Stimulated activated CD8-positive, alpha-beta memory T cell treated with anti-CD3 and anti-CD28 coated beads, Interleukin-4, amount 100 ng/mL, for 1 hour (primary cell): Measurements from ENCODE around the gene INPP5D.
"Not testable (repeated sequence)": the region's sequence is repeated elsewhere in the genome, so short reads cannot be mapped to it uniquely, and the experiment has no call there.

Experiments
- DNase-seq, 2 donors: peaks; one replicate each; pipeline ENCODE4 v3.0.0-alpha.2; 2020; ENCODE audit warnings: low read depth in 2 of 2, low spot score in 1 of 2

The INPP5D gene

DNA sequence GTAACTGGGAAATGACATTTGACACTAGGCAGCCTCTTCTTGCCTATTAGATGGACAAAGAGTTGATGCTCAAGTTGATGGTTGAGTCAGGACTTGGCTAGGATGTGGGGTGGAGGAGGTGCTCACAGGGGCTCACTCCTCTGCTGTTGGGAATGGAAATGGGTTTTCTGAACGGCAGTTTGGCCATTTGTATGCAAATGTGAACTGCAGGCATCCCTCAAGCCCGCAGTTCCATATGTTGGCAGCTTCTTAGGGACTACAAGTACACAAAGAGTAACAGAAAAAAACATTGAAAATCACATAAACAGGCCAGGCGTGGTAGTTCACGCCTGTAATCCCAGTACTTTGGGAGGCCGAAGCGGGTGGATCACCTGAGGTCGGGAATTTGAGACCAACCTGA is 80.8 kb downstream of the INPP5D start:
- no peak for DNase-seq

DNA sequence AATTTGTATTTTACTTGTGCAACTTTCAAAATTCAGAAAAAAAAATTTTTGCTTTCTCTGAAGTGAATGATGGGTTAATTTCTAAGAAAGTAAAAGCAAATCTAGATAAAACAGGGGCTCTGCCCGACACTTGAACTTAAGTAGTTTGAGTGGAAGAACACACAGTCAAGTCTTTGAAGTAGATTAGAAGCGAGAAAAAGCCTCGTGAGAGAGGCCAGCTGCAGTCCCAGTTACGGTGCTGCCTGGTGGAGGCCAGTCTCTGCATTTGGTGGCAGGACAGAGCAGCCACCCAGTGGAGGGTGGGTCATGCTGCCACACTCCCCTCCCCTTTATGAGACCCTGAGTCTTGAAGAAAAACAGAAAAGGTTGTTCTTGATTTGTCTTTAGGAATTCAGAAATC is 81.8 kb downstream of the INPP5D start:
- DNase-seq: no peak

DNA sequence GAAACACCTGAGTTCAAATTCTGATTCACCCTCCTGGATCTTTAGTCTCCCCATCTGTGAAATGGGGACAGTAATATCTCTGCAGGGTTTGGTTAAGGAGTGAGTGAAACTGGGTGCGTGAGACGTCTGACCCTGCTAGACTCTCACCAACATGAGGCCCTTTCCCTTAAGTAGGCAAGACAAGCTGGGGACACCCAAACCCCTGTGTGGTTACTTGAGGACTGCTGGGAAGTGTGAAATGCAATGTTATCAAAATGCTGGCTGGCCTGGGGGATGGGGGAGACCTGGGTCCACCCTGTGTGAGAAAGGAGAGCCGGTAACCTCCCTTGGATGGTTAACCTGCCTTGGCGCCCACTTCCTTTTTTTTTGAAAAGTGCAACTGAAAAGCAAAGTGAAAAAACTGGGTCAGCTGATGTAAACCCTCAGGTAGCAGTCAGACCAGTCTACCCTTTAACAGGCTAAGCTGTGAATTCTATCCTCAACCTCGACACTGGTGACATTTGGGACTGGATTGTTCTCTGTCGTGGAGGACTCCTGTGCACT is 82.3 kb downstream of the INPP5D start:
- no peak for DNase-seq

DNA sequence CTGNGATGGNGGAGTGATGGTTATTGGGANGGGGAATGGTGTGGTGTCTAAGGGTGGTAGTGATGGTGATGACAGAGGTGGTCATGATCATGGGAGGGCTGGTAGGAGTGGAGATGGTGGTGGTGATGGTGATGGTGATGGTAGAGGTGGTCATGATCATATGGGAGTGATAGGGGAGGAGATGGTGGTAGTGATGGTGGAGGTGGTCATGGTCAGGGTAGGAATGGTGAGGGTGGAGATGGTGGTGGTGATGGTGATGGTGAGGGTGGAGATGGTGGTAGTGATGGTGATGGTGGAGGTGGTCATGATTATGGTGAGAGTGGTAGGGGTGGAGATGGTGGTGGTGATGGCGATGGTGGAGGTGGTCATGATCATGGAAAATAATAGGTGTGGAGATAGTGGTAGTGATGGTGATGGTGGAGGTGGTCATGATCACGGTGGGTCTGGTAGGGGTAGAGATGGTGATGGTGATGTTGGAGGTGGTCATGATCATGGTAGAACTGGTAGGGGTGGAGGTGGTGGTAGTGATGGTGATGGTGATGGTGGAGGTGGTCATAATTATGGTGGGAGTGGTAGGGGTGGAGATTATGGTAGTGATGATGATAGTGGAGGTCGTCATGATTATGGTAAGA is 83.7 kb downstream of the INPP5D start:
- no peak for DNase-seq

DNA sequence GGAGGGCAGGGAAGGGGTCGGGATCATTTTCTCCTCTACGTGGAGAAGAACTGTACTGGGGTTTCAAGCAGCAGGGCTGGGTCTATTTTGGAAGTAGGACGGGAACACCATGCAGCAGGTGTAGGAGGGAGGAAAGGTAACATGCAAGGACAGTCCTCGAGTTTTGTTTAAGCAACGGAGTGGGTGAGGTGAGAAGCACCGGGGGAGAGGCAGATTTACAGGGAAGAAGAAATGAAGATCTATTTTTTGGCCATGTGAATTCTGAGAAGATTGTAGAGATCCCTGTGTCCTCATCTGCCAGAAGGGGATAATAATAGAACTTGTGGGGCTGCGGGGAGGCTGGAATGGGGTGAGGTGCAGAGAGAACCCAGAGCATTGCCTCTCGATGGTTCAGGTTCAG is 85.6 kb downstream of the INPP5D start:
- no peak for DNase-seq

DNA sequence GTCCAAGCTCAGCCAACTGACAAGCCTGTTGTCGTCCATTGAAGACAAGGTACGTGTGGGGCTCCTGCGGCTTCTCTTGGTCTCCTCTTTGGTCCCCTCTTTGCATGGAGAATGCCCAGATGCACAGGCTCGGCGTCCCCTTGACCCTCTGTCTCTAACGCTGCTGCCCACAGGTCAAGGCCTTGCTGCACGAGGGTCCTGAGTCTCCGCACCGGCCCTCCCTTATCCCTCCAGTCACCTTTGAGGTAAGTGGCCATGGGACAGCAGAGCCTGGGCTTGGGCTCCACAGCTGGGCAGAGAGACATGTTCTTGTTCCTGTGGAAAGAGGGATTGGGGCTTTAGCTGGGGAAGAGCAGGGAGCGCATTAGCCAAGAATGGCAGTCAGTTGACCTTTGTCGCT is 86.1 kb downstream of the INPP5D start:
- no peak for DNase-seq

DNA sequence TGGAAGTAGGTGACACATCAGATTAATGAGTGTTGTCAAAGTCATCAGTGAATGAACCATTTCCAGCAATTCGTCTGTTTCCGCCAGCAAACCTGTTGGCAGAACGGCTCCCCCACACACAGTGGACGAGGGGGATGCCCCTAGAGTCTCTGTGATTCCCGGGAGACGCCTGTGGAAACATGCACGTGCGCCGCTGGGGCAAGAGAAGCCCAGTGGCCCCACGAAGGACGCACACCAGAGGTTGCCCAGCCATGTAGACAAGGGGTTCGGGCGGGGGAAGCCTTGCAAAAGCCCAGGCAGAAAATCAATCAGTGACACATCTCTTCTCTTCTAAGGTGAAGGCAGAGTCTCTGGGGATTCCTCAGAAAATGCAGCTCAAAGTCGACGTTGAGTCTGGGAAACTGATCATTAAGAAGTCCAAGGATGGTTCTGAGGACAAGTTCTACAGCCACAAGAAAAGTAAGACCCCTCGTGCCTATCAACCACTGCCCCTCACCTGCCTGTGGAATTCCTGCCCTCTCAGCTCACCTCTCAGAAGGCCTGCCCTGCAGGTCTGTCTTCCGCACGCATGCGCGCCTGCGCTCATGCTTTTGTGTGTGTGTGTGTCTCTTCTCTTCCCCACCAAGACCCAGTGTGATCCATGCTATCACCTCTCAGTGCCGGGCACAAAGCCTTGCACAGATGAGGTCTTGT is 87.1 kb downstream of the INPP5D start:
- DNase-seq: no peak

DNA sequence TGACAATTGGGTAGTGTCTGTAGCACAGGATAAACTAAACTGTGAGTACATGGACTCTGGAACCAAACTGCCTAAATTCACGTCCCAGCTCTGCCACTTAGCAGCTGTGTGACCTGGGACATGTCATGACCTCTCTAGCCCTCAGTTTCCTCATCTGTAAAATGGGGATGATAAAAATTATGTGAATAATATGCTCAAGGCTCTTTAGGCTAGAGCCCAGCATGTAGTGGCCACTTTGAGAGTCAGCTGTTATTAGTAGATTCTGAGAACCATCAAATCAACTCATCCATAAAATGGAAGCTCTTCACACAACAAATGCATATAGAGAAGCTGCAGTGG is 87.7 kb downstream of the INPP5D start:
- DNase-seq: no peak

DNA sequence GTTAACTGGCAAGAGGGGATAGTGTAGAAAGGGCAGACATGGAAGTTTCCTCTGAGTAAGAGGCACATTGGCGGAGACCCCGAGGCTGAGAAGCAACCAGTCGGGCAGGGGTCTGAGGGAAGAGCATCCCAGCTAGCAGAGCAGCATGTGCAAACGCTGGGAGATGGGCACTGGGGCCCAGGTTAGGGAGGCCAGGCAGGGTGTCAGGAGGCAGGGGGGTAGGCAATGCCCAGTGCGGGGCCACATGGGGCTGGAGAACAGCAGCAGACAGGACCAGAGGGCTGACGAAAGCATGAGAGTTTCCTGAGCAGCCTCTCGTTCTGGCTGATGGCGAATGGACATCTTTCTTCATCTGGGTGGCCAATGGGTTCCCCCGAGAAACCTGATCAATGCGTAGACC is 88.2 kb downstream of the INPP5D start:
- no peak for DNase-seq

DNA sequence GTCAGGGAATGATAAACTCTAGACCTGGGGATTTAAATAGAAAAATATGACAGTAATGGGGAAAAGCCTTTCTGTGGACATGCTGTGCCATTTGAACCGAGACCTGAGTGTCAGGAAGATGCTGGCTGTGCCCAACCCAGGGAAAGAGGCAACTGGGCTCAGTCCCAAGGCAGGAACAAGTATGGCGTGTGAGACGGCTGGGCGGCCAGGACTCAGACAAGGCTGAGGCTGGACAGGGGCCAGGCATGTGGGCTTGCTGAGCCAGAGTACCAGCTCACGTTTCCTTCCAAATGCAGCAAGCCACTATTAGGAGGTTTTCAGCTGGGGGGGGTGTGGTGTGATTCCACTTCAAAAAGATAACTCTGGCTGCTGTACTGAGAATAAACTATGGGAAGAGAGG is 92.4 kb downstream of the INPP5D start:
- no peak for DNase-seq

DNA sequence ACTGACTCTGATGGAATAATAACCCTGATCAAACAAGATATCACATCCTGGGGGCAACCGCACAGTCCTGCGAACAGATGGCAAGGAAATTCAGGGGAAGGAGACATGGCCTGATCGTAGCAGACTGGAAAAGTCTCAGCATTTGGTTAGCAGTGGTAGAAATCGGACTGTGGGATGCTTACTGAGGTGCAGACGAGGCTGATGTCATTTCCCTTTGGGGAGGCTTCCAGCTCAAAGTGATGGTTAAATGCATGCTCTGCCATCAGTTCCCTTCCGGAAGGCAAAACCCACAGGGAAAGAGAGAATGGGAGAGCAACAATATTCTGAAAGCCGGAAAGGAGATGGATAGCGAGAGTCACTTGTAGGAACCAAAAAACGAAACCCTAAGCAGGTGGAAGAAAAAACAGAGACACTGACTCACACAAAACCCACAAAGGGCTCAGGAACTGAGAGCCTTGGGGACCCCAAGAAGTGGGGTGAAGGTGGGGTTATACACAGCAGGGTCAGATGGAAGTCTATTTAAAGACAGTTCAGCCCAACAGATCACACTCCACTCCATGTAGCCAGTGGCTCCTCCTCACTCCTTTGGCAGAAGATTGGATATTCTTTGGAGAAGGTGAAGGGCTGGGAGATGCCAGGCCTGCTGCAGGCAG is 93.1 kb downstream of the INPP5D start:
- DNase-seq: no peak

DNA sequence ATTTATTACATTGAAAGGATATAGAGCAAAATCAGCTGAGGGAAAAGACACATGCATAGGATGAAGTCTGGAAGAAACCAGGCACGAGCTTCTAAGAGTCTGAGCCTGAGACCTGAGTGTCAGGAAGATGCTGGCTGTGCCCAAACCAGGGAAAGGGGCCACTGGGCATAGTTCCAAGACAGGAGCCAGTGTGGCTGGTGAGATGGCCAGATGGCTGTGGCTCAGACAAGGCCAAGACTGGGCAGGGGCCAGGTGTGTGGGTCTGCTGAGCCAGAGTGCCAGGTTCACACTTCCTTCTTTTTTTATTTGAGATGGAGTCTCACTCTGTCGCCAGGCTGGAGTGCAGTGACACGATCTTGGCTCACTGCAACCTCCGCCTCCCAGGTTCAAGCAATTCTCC is 95.9 kb downstream of the INPP5D start:
- no peak for DNase-seq

DNA sequence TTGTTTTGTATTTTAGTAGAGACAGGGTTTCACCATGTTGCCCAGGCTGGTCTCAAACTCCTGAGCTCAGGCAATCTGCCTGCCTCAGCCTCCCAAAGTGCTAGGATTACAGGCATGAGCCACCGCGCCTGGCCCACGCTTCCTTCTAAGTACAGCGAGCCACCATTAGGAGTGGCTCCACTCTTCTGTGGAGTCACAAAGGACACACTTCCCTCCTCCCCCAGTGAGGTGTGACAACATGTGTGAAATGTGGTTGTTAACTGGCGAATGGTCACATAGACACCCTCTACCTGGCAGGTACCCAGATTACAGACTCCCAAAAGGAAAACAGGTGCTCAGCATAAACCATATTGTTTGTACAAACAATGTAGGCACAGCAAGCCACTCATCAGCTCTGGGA is 96.3 kb downstream of the INPP5D start:
- not testable (repeated sequence) for DNase-seq

DNA sequence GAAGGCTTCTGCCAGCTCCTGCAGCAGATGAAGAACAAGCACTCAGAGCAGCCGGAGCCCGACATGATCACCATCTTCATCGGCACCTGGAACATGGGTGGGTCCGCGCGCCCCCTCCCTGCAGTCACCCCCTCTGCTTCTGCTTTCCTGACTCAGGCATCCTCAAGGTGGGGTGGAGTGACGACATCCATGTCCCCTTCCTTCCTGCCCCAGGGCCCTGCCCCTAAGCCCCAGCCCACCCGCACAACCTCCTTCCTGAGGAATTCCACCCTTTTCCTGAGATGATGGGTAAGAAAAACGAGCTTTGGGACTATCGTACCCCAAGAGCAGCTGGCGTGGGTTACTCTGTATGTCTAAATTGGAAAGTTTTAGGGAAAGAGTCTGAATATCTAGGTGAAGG is 101.6 kb downstream of the INPP5D start:
- DNase-seq: no peak

DNA sequence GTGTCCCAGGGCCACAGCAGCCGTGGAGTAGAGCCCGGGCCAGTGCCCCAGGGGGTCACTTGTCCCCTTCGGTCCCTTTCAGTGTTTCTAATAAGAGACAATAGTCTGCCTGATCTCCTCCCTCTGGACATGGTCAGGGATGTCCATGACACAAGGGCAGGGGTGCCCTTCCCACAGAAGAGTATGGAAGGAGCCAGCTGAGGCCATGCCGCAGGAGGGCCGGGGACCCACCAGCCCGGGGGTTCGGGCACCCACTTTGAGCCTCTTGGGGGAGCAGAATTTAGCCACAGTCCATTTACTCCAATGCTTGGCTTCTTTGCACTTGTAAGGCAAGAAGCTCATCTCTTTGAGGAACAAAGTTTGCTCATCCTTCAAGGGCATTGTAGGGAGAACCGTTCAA is 102.6 kb downstream of the INPP5D start:
- DNase-seq: no peak

DNA sequence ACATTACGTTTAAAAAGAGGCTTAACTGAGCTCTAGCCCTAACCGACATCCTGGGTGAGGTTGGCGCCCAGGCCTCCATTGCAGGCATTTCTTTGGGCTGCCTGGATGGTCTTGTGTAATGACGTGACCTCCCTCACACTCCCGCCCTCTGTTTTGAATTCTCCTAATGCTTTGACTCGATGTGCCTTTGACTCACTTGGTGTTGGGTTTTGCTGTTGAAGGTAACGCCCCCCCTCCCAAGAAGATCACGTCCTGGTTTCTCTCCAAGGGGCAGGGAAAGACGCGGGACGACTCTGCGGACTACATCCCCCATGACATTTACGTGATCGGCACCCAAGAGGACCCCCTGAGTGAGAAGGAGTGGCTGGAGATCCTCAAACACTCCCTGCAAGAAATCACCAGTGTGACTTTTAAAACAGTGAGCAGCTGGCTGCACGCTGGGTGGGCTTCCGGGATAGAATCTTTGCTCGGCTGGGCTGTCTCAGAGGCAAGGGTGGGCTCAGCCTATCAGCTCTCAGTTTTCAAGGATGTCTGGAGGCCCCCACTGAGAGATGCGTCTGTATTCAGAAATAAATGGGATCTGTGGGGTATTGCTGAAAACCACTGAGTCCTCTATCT is 103.5 kb downstream of the INPP5D start:
- DNase-seq: no peak

DNA sequence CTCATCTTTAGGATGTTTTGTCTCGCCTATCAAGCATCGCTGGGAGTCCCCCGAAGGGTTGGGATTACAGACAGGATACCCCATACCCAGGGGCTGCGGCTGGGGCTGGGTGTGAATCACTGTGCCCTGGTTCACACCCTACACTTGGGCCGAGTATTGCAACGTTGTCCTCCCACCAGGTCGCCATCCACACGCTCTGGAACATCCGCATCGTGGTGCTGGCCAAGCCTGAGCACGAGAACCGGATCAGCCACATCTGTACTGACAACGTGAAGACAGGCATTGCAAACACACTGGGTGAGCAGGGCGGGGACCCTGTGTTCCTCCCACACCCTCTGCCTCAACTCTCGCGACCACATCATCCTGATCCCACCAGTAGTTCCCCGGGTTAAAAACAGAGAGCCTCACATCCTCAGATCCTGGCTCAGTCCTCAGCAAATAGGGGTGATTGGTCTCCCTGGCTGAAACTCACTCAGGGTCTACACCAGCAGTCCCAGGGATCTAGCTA is 104.0 kb downstream of the INPP5D start:
- no peak for DNase-seq

DNA sequence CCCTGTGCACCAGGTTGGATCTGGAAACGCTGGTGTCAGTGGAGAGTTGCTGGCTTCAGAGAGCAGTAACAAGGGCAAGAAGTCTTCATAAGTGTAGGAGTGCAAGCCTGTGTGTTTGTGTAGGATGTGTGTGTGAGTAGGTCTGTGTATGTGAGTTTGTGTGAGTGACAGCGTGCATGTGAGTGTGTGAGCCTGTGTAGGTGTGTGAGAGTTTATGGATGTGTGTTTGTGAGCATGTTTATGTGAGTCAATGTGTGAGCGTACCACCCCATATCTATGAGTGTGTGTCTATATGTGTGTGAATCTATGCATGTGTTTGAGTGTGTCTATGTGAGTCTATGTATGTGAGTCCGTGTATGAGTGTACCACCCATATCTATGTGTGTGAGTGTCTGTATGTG is 104.8 kb downstream of the INPP5D start:
- DNase-seq: no peak

DNA sequence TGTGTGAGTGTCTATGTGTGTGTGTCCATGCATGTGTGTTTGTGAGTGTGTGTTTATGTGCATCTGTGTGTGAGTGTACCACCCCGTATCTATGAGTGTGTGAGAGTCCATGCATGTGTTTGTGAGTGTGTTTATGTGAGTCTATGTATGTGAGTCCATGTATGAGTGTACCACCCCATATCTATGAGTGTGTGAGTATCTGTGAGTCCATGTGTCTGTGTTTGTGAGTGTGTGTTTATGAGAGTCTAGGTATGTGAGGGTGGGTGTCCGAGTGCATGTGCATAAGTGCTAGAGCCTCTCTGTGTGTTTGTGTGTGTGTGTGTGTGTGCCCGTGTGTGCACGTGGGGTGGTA is 105.4 kb downstream of the INPP5D start:
- DNase-seq: no peak

DNA sequence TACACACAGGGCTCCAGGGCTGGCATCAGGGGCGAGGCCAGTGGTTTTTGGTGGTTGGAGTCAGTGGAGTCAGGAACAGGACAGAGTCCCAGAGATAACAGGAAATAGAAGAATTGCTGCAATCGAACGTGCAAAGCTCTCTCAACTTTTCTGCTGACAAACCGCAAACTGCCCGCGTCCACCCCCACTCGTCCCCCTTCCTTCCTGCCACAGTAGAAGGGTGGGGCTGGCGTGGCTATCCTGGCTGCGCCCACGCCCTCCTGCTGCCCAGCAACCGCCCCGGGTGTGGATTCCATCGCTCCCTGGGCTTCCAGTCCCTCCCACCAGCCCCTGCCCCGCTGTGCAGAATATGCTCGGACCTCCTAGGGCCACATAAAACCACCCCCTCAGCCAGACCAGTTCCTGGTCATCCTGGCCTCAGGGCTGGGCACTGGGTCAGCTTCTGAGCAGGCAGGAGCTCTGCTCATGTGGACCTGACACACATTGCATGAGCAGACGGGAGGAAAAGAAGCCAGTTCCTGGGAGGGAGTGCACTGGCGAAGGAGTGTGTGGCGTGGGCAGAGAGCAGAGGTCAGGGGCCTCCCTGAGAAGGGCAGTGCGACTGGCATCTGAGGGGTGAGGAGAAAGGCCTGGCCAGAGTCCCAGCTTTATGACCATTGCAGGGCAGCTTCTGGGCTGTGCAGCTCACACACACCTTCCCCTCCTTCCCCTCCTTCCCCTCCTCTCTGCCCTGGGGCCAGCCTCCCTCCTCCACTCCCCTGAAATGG is 105.9 kb downstream of the INPP5D start:
- DNase-seq: no peak

DNA sequence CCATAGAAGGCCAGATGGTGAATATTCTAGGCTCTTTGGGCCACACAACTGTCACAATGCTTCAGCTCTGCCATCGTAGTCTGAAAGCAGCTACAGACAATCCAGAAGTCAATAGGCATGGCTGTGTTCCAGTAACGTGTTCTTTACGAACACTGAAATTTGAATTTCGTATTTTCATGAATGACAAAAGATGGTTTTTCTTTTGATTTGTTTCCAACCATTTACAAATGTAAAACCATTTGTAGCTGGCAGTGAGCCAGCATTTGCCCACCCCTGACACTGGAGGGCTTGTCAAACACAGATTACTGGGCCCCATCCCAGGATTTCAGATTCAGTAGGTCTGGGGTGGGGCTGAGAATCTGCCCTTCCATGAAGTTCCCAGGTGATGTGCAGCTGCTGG is 108.3 kb downstream of the INPP5D start:
- no peak for DNase-seq
